AG04449 (cell line): ENCODE results near the gene KRTAP4-16.
"Not testable (repeated sequence)": the region's sequence is repeated elsewhere in the genome, so short reads cannot be mapped to it uniquely, and the experiment has no call there.

Source experiments
- CTCF ChIA-PET: fragments of 350-600 bp; formaldehyde crosslinking; extraction: SDS; loops from one replicate; lab custom pipeline; 2021; ENCODE audit warnings: antibody characterized with exemption; lab: Yijun Ruan, JAX
- POLR2A ChIA-PET: fragments of 400-600, 350-600 bp; formaldehyde crosslinking; extraction: SDS; loops from one replicate; lab custom pipeline; 2020; ENCODE audit warnings: antibody characterized with exemption, inconsistent platforms; lab: Yijun Ruan, JAX
- DNase-seq: peaks from one replicate; pipeline ENCODE4 v3.0.0-alpha.2; 2010; ENCODE audit warnings: low read depth, low spot score
- H3K4me3 ChIP-seq: 2 replicates; pipeline ENCODE4 v1.5.1; 2011; ENCODE audit warnings: low read depth, mild to moderate bottlenecking, control low read depth, low read length
- CTCF ChIP-seq: IDR thresholded peaks from one replicate; pipeline ENCODE4 v1.5.1; 2011; ENCODE audit warnings: mild to moderate bottlenecking, moderate library complexity, low read length, control low read depth, inconsistent platforms; ENCODE audit not compliant: insufficient read depth; ENCODE audit errors: missing control alignments

KRTAP4-16 gene

GRCh38 chr17:41145261-41145660 lies 43.3 kb upstream of the KRTAP4-16 start:
- CTCF ChIA-PET = no interaction called here
- DNase-seq = no peak
- TF ChIP-seq CTCF = no peak
- POLR2A ChIA-PET = no interaction called here
- no peak overlapping the region for H3K4me3 ChIP-seq

GRCh38 chr17:41144846-41145245 lies 42.8 kb upstream of the KRTAP4-16 start:
- CTCF ChIA-PET = no interaction called here
- no peak for TF ChIP-seq CTCF
- no peak overlapping the region for H3K4me3 ChIP-seq
- POLR2A ChIA-PET = no interaction called here
- no peak for DNase-seq

GRCh38 chr17:41141361-41141760 lies 39.4 kb upstream of the KRTAP4-16 start:
- DNase-seq = no peak
- POLR2A ChIA-PET = interaction anchor here (1.0 kb wide), 1 partner anchor 231 kb away, joined by 3 read pairs; no protein-coding TSS in a partner anchor
- CTCF ChIA-PET = interaction anchor here (1.0 to 1.4 kb wide), 3 partner anchors 17 to 507 kb away, joined by 3 to 4 read pairs (median 3); no protein-coding TSS in a partner anchor
- no peak overlapping the region for H3K4me3 ChIP-seq
- no peak for TF ChIP-seq CTCF

- H3K4me3 ChIP-seq = no peak within 1 kb of the TSS
- ChIA-PET CTCF (interaction anchor here (0.8 to 1.4 kb wide), 4 partner anchors 16 to 508 kb away, joined by 3 to 4 read pairs (median 3); no protein-coding TSS in a partner anchor), POLR2A (interaction anchor here (1.0 kb wide), 1 partner anchor 230 kb away, joined by 3 read pairs; no protein-coding TSS in a partner anchor)
- peak; percentile 71 for DNase-seq
- no peak for TF ChIP-seq CTCF
These were observed 38.5 kb upstream of the KRTAP4-16 start, which contains the start of gene KRTAP4-6 for GRCh38 chr17:41140360-41141131. KRTAP4-6 (minus strand) TSS chr17:41140544; CDS start chr17:41140487, 57 bp downstream.

GRCh38 chr17:41139865-41140264 lies 37.9 kb upstream of the KRTAP4-16 start:
- CTCF ChIA-PET, DNase-seq, H3K4me3 ChIP-seq, POLR2A ChIA-PET: not testable (repeated sequence)

- ChIA-PET CTCF (interaction anchor here (1.0 to 1.6 kb wide), 2 partner anchors 188 to 415 kb away, joined by 3 to 6 read pairs; no protein-coding TSS in a partner anchor), POLR2A (interaction anchor here (0.9 kb wide), 1 partner anchor 181 kb away, joined by 3 read pairs; no protein-coding TSS in a partner anchor)
- H3K4me3 ChIP-seq = no peak overlapping the region
- DNase-seq = no peak
- no peak for TF ChIP-seq CTCF
These were observed 32.1 kb upstream of the KRTAP4-16 start for GRCh38 chr17:41133880-41134735.
